ENCODE measurements around the gene NRN1L.

Gene NRN1L

GRCh38 chr16:67919622-67920221 is 35.0 kb downstream of the NRN1L start:
- no peak for DNase-seq

- DNase-seq = no peak
Measured at GRCh38 chr16:67922221-67922620, 37.5 kb downstream of the NRN1L start.

GRCh38 chr16:67922740-67923139 is 38.1 kb downstream of the NRN1L start:
- DNase-seq = no peak

GRCh38 chr16:67923414-67924116 is 38.9 kb downstream of the NRN1L start:
- DNase-seq = no peak

GRCh38 chr16:67924140-67924906 is 39.6 kb downstream of the NRN1L start:
- no peak for DNase-seq

GRCh38 chr16:67926181-67926750 is 41.6 kb downstream of the NRN1L start:
- DNase-seq = no peak

- DNase-seq = no peak
Measured at GRCh38 chr16:67927131-67927941, 42.7 kb downstream of the NRN1L start.

- no peak for DNase-seq
Measured at GRCh38 chr16:67928147-67928546, 43.5 kb downstream of the NRN1L start.

- peak; percentile 85 for DNase-seq
Measured at GRCh38 chr16:67928561-67929364, 44.1 kb downstream of the NRN1L start.

- no peak for DNase-seq
Measured at GRCh38 chr16:67930191-67930590, 45.5 kb downstream of the NRN1L start.

GRCh38 chr16:67930678-67931211 is 46.1 kb downstream of the NRN1L start:
- DNase-seq = no peak

GRCh38 chr16:67931712-67932461 is 47.2 kb downstream of the NRN1L start, which contains the start of gene CTRL:
CTRL (minus strand) TSS chr16:67931862; CDS start chr16:67931852, 10 bp downstream.
- DNase-seq = no peak

- DNase-seq = no peak
Measured at GRCh38 chr16:67932462-67932840, 47.8 kb downstream of the NRN1L start.

- no peak for DNase-seq
Measured at GRCh38 chr16:67933805-67934204, 49.1 kb downstream of the NRN1L start.

- DNase-seq = no peak
Measured at GRCh38 chr16:67934306-67935100, 49.8 kb downstream of the NRN1L start.

- DNase-seq = no peak
Measured at GRCh38 chr16:67935101-67935401, 50.4 kb downstream of the NRN1L start.

- peak; percentile 99 for DNase-seq
Measured at GRCh38 chr16:67935402-67936123, 50.9 kb downstream of the NRN1L start.

Data from stimulated activated CD4-positive, alpha-beta T cell treated with anti-CD3 and anti-CD28 coated beads, Interleukin-15, amount 100 ng/mL, for 24 hours (primary cell).